Activated CD4-positive, alpha-beta memory T cell treated with anti-CD3 and anti-CD28 coated beads, Interleukin-2, amount 10 ng/mL, durations not matched to agents 7 days and 5 days (primary cell): Measurements from ENCODE around the gene KNOP1. TPM values are rescaled to one million over a fixed set of nuclear protein-coding genes. Genes with fewer than 3 reads are reported as not detected.

ENCODE experiments used
- CTCF ChIA-PET: fragments of 350-600 bp; sonication (Branson Sonifier 250); formaldehyde crosslinking; loops from one replicate; lab custom pipeline; 2021; ENCODE audit warnings: antibody characterized with exemption, inconsistent platforms; lab: Charles Lee
- POLR2A ChIA-PET: fragments of 350-600 bp; sonication (Branson Sonifier 250); formaldehyde crosslinking; loops from one replicate; lab custom pipeline; 2021; ENCODE audit warnings: antibody characterized with exemption; lab: Charles Lee
- DNase-seq: peaks from one replicate; pipeline ENCODE4 v3.0.0-alpha.2; 2020
- H3K27ac Mint-ChIP-seq: one replicate; pipeline ENCODE4 v1.8.0; 2021; ENCODE audit warnings: mild to moderate bottlenecking, mixed read lengths
- H3K27me3 Mint-ChIP-seq: one replicate; pipeline ENCODE4 v1.8.0; 2021; ENCODE audit warnings: mixed read lengths
- H3K36me3 Mint-ChIP-seq: one replicate; pipeline ENCODE4 v1.8.0; 2021; ENCODE audit warnings: low read depth, mixed read lengths
- H3K4me1 Mint-ChIP-seq: one replicate; pipeline ENCODE4 v1.8.0; 2021; ENCODE audit warnings: mixed read lengths
- H3K4me3 Mint-ChIP-seq: one replicate; pipeline ENCODE4 v1.8.0; 2021; ENCODE audit warnings: mild to moderate bottlenecking, mixed read lengths
- H3K9me3 Mint-ChIP-seq: one replicate; pipeline ENCODE4 v1.8.0; 2021; ENCODE audit warnings: mixed read lengths
- total RNA-seq, 2 experiments: library from RNA; stranded (reverse); gene quantifications; one replicate each; pipeline ENCODE4 v1.2.3, GENCODE V29; 2021

Gene KNOP1
- total RNA-seq, 2 experiments from 2014 or later = 13.7 TPM

GRCh38 chr16:19659554-19659953, 58.5 kb downstream of the KNOP1 start:
- H3K9me3 Mint-ChIP-seq = no peaks in the 10 kb centered on the region
- ChIA-PET POLR2A (no interaction called here), CTCF (no interaction called here)
- no peaks in the 10 kb centered on the region for H3K27me3 Mint-ChIP-seq
- no peak for DNase-seq
- no peak overlapping the region for H3K4me3 Mint-ChIP-seq
- H3K4me1 Mint-ChIP-seq = no peaks in the 10 kb centered on the region
- no peak overlapping the region for H3K27ac Mint-ChIP-seq
- H3K36me3 Mint-ChIP-seq = peaks cover 36% of the 10 kb centered on the region

- ChIA-PET CTCF (no interaction called here), POLR2A (no interaction called here)
- DNase-seq = no peak
- Mint-ChIP-seq H3K36me3 (peaks cover 40% of the 10 kb centered on the region), H3K27ac (no peak overlapping the region), H3K27me3 (no peaks in the 10 kb centered on the region), H3K4me1 (no peaks in the 10 kb centered on the region), H3K4me3 (no peak overlapping the region), H3K9me3 (no peaks in the 10 kb centered on the region)
Measured at GRCh38 chr16:19657831-19658230, 60.2 kb downstream of the KNOP1 start.

- CTCF ChIA-PET = interaction anchor here (1.5 kb wide), 1 partner anchor 252 kb away, joined by 3 read pairs; no protein-coding TSS in a partner anchor
- Mint-ChIP-seq H3K4me1 (no peaks in the 10 kb centered on the region), H3K36me3 (peaks cover 33% of the 10 kb centered on the region), H3K27me3 (no peaks in the 10 kb centered on the region), H3K9me3 (no peaks in the 10 kb centered on the region), H3K4me3 (no peak overlapping the region), H3K27ac (no peak overlapping the region)
- DNase-seq = no peak
- POLR2A ChIA-PET = no interaction called here
Measured at GRCh38 chr16:19655242-19655777, 62.7 kb downstream of the KNOP1 start.

GRCh38 chr16:19654147-19654546, 63.9 kb downstream of the KNOP1 start:
- DNase-seq = no peak
- ChIA-PET POLR2A (no interaction called here), CTCF (interaction anchor here (1.5 kb wide), 1 partner anchor 253 kb away, joined by 3 read pairs; no protein-coding TSS in a partner anchor)
- Mint-ChIP-seq H3K9me3 (no peaks in the 10 kb centered on the region), H3K27ac (no peak overlapping the region), H3K36me3 (peaks cover 32% of the 10 kb centered on the region), H3K27me3 (no peaks in the 10 kb centered on the region), H3K4me1 (no peaks in the 10 kb centered on the region), H3K4me3 (no peak overlapping the region)

Other genes with a start within 250 kb of the KNOP1 start
- 10 to 100 TPM; 54.6 to 55.4 TPM for gene GDE1, start 196.1 kb downstream of the KNOP1 start, total RNA-seq
- gene CCP110, start 194.3 kb downstream of the KNOP1 start, total RNA-seq = 10 to 100 TPM; 44.7 to 50.9 TPM
- gene VPS35L, start 162.5 kb downstream of the KNOP1 start, total RNA-seq = 10 to 100 TPM; 48.7 to 55.4 TPM
- 1 to 10 TPM in 1 of 2 experiments, under 1 TPM in 1; 0.73 to 1.1 TPM for gene IQCK, start within 50 bp of the KNOP1 start, total RNA-seq
- under 1 TPM in 1 of 2 experiments, not detected in 1; 0.18 TPM for gene GPRC5B, start 166.6 kb upstream of the KNOP1 start, total RNA-seq